ENCODE data around the gene AR.

Gene AR

GRCh38 chrX:67568769-67569168 lies 24.9 kb downstream of the AR start:
- DNase-seq (ENCODE audit: low read depth), result no peak

- DNase-seq (ENCODE audit: low read depth), result no peak
These were observed 27.0 kb downstream of the AR start for GRCh38 chrX:67570839-67571238.

- DNase-seq (ENCODE audit: low read depth), result no peak
These were observed 30.9 kb downstream of the AR start for GRCh38 chrX:67574696-67575095.

GRCh38 chrX:67582436-67582835 lies 38.6 kb downstream of the AR start:
- no peak for DNase-seq (ENCODE audit: low read depth)

- DNase-seq (ENCODE audit: low read depth), result no peak
These were observed 39.4 kb downstream of the AR start for GRCh38 chrX:67583171-67583570.

- DNase-seq (ENCODE audit: low read depth), result no peak
These were observed 41.6 kb downstream of the AR start for GRCh38 chrX:67585401-67585800.

- DNase-seq (ENCODE audit: low read depth), result no peak
These were observed 44.3 kb downstream of the AR start for GRCh38 chrX:67587946-67588624.

- no peak for DNase-seq (ENCODE audit: low read depth)
These were observed 53.3 kb downstream of the AR start for GRCh38 chrX:67596839-67597790.

- DNase-seq (ENCODE audit: low read depth), result no peak
These were observed 55.7 kb downstream of the AR start for GRCh38 chrX:67599532-67599931.

- no peak for DNase-seq (ENCODE audit: low read depth)
These were observed 58.0 kb downstream of the AR start for GRCh38 chrX:67601771-67602170.

GRCh38 chrX:67604979-67605703 lies 61.3 kb downstream of the AR start:
- no peak for DNase-seq (ENCODE audit: low read depth)

- no peak for DNase-seq (ENCODE audit: low read depth)
These were observed 63.6 kb downstream of the AR start for GRCh38 chrX:67607466-67607865.

GRCh38 chrX:67610282-67610681 lies 66.5 kb downstream of the AR start:
- no peak for DNase-seq (ENCODE audit: low read depth)

GRCh38 chrX:67612231-67612630 lies 68.4 kb downstream of the AR start:
- DNase-seq (ENCODE audit: low read depth), result no peak

- DNase-seq (ENCODE audit: low read depth), result no peak
These were observed 69.5 kb downstream of the AR start for GRCh38 chrX:67613366-67613765.

GRCh38 chrX:67613996-67614395 lies 70.2 kb downstream of the AR start:
- no peak for DNase-seq (ENCODE audit: low read depth)

GRCh38 chrX:67614423-67614822 lies 70.6 kb downstream of the AR start:
- DNase-seq (ENCODE audit: low read depth), result no peak

- DNase-seq (ENCODE audit: low read depth), result no peak
These were observed 75.4 kb downstream of the AR start for GRCh38 chrX:67619253-67619652.

GRCh38 chrX:67622053-67622585 lies 78.3 kb downstream of the AR start:
- DNase-seq (ENCODE audit: low read depth), result no peak

- no peak for DNase-seq (ENCODE audit: low read depth)
These were observed 80.5 kb downstream of the AR start for GRCh38 chrX:67624325-67624724.

GRCh38 chrX:67635424-67635823 lies 91.6 kb downstream of the AR start:
- DNase-seq (ENCODE audit: low read depth), result no peak

- DNase-seq (ENCODE audit: low read depth), result no peak
These were observed 92.7 kb downstream of the AR start for GRCh38 chrX:67636532-67636931.

Data from activated T-helper 9 cell treated with anti-CD3 and anti-CD28 coated beads, Interleukin-2, amount 50 U/mL, for 16 hours (primary cell).